ENCODE data around the gene CCDC181. TPM values are rescaled to one million over a fixed set of nuclear protein-coding genes. Genes with fewer than 3 reads are reported as not detected.

Gene CCDC181
- total and polyA plus RNA-seq, 2 of the 8 experiments (the other 6 are each of a cell fraction or from before 2014, with no cell fraction given): 1.2 to 3.7 TPM

GRCh38 chr1:169452921-169453320 lies 25.6 kb upstream of the CCDC181 start:
- TF ChIP-seq SUZ12 (IDR thresholded peaks at IDR 0.05; ENCODE audit: low read length): no peak
- no peak for TF ChIP-seq CHD1 (IDR thresholded peaks at IDR 0.05; ENCODE audit: low read depth, low read length)
- TF ChIP-seq TCF12 (IDR thresholded peaks at IDR 0.05; ENCODE audit: low read depth, low read length): no peak
- no peak for TF ChIP-seq KDM5A (IDR thresholded peaks at IDR 0.05; ENCODE audit: low read length)
- no peak for TF ChIP-seq SP1 (IDR thresholded peaks at IDR 0.05; ENCODE audit: low read depth, low read length)
- no peak for TF ChIP-seq TAF7 (optimal IDR thresholded peaks at IDR 0.05; ENCODE audit: borderline replicate concordance, low read depth, low read length)
- no peak for TF ChIP-seq SP4 (IDR thresholded peaks at IDR 0.05; ENCODE audit: low read length)
- no peak for TF ChIP-seq BACH1 (IDR thresholded peaks at IDR 0.05; ENCODE audit: low read length)
- no peak for TF ChIP-seq EP300 (IDR thresholded peaks at IDR 0.05; ENCODE audit: borderline replicate concordance in 1 of 2, low read depth in 2 of 2, low read length in 2 of 2)
- TF ChIP-seq GTF2F1 (IDR thresholded peaks at IDR 0.05; ENCODE audit: borderline replicate concordance, low read depth, low read length): no peak
- no peak for TF ChIP-seq JUND (IDR thresholded peaks at IDR 0.05; ENCODE audit: low read length)
- no peak for TF ChIP-seq POLR2AphosphoS5 (IDR thresholded peaks at IDR 0.05; ENCODE audit: low read depth, low read length)
- no peak for TF ChIP-seq TBP (IDR thresholded peaks at IDR 0.05; ENCODE audit: low read depth, low read length)
- TF ChIP-seq SIX5 (IDR thresholded peaks at IDR 0.05; ENCODE audit: low read depth, low read length): no peak
- TF ChIP-seq BRCA1 (IDR thresholded peaks at IDR 0.05; ENCODE audit: low read depth, low read length): no peak
- no peak for TF ChIP-seq RBBP5 (IDR thresholded peaks at IDR 0.05; ENCODE audit: borderline replicate concordance, low read depth, low read length)
- TF ChIP-seq CBX5 (IDR thresholded peaks at IDR 0.05; ENCODE audit: low read depth, low read length): no peak
- Histone ChIP-seq H2BK120ac (replicated peaks; ENCODE audit: low read depth, low read length) (no peak overlapping the region), H3K4ac (replicated peaks; ENCODE audit: insufficient read length, low read depth, low read length) (no peak overlapping the region), H3K14ac (ENCODE audit: insufficient read length) (no peak overlapping the region), H2BK5ac (ENCODE audit: low read depth, low read length) (no peak overlapping the region), H2AFZ (ENCODE audit: low read length) (no peak overlapping the region), H3K79me2 (ENCODE audit: control insufficient read depth in 1 of 2, insufficient read depth in 2 of 2, low read length in 2 of 2) (no peaks in the 10 kb centered on the region), H3K23me2 (ENCODE audit: low read depth, low read length) (no peaks in the 10 kb centered on the region), H3K79me1 (ENCODE audit: low read depth, low read length) (no peaks in the 10 kb centered on the region), H3K36me3 (ENCODE audit: control insufficient read depth in 2 of 4, insufficient read depth in 4 of 4, low read length in 3 of 4) (no peaks in the 10 kb centered on the region; a peak in 1 of 8 replicates), H3K23ac (ENCODE audit: insufficient read length) (no peak overlapping the region), H4K91ac (replicated peaks; ENCODE audit: insufficient read length, low read length) (no peak overlapping the region), H3K4me1 (replicated peaks in 1 of 4; ENCODE audit: control insufficient read depth in 3 of 4, insufficient read depth in 4 of 4, low read length in 3 of 4) (no peaks in the 10 kb centered on the region), H4K8ac (ENCODE audit: extremely low read depth, insufficient read depth, low read length) (no peak overlapping the region), H2BK12ac (ENCODE audit: low read depth, low read length) (no peak overlapping the region), H3K56ac (replicated peaks; ENCODE audit: insufficient read length, low read depth, low read length) (no peak overlapping the region), H3K9me3 (ENCODE audit: insufficient read depth in 2 of 2, low read depth in 1 of 2, low read length in 1 of 2) (peaks cover 0 to 8% of the 10 kb centered on the region in 2 experiments; a peak in 1 of 4 replicates), H2BK15ac (ENCODE audit: low read length) (no peak overlapping the region), H3K18ac (ENCODE audit: extremely low read depth, low read length) (no peak overlapping the region), H4K20me1 (replicated peaks in 1 of 2; ENCODE audit: control insufficient read depth in 1 of 2, insufficient read depth in 2 of 2, low read length in 2 of 2) (no peaks in the 10 kb centered on the region), H4K5ac (ENCODE audit: insufficient read length, low read depth, low read length) (no peak overlapping the region), H3K9ac (replicated peaks in 1 of 4; ENCODE audit: extremely low read depth in 1 of 4, low read depth in 3 of 4, low read length in 3 of 4) (no peak overlapping the region), H3K27ac (ENCODE audit: low read depth, low read length) (no peak overlapping the region), H2AK5ac (ENCODE audit: low read depth, low read length) (no peak overlapping the region), H3K27me3 (replicated peaks in 1 of 4; ENCODE audit: control insufficient read depth in 3 of 4, extremely low read depth in 1 of 4, insufficient read depth in 3 of 4, low read length in 3 of 4) (no peaks in the 10 kb centered on the region), H3K4me3 (ENCODE audit: extremely low read depth in 1 of 4, insufficient read depth in 2 of 4, low read depth in 3 of 4, low read length in 4 of 4) (no peak overlapping the region), H2BK20ac (ENCODE audit: low read length) (no peak overlapping the region), H3K4me2 (ENCODE audit: insufficient read depth in 1 of 2, low read depth in 2 of 2, low read length in 2 of 2) (no peak overlapping the region)
- POLR2A ChIA-PET (ENCODE audit: partially characterized antibody): no interaction called here
- whole genome bisulfite sequencing, 2 experiments (ENCODE audit: extremely low coverage in 1 of 2, insufficient coverage in 1 of 2, insufficient read length in 1 of 2, insufficient replicate concordance in 2 of 2, low coverage in 1 of 2, low lambda C conversion rate in 2 of 2, missing lambda C conversion rate in 1 of 2): 80% methylated on average over 2 of the region's 2 CpGs; no CpG with 5 or more reads in 1 of the 2 experiments
- CTCF ChIA-PET (ENCODE audit: partially characterized antibody): interaction anchor here (1.0 kb wide), 1 partner anchor 850 kb away, joined by 3 read pairs; no protein-coding TSS in a partner anchor
- DNase-seq (ENCODE audit: low read depth in 1 of 2, low spot score in 2 of 2) (no peak), FAIRE-seq (no peak)
